Neural cell (in vitro differentiated cells): ENCODE results near the gene ENDOD1. TPM values are rescaled to one million over a fixed set of nuclear protein-coding genes. Genes with fewer than 3 reads are reported as not detected.

ENCODE experiments used
- H2AFZ ChIP-seq: fragments of 200-600, 300-800 bp; sonication (generic), shearing (Covaris generic); 2 replicates; pipeline ENCODE4 v1.6.0; 2014; ENCODE audit warnings: low read depth, mild to moderate bottlenecking, antibody characterized with exemption, low read length, moderate library complexity
- H3F3A ChIP-seq: fragments of 200-600 bp; shearing (Covaris generic); 2 replicates; pipeline ENCODE4 v1.6.1; 2016; ENCODE audit warnings: mild to moderate bottlenecking, moderate library complexity, mixed read lengths, antibody characterized with exemption, low read length; ENCODE audit not compliant: insufficient read depth, poor library complexity, severe bottlenecking
- H3K27ac ChIP-seq: fragments of 200-600, 300-800 bp; sonication (generic), shearing (Covaris generic); 2 replicates; pipeline ENCODE4 v1.5.1; 2014; ENCODE audit warnings: mild to moderate bottlenecking, low read length, moderate library complexity
- H3K27me3 ChIP-seq: fragments of 300-800, 200-600 bp; sonication (generic), shearing (Covaris generic); 2 replicates; pipeline ENCODE4 v1.6.0; 2014; ENCODE audit warnings: mild to moderate bottlenecking, low read depth, low read length, moderate library complexity; ENCODE audit not compliant: insufficient read depth
- H3K36me3 ChIP-seq: fragments of 300-800, 200-600 bp; sonication (generic), shearing (Covaris generic); 2 replicates; pipeline ENCODE4 v1.5.1; 2014; ENCODE audit warnings: mild to moderate bottlenecking, antibody characterized with exemption, low read length, moderate library complexity; ENCODE audit not compliant: insufficient read depth
- H3K4me2 ChIP-seq: fragments of 300-800, 200-600 bp; sonication (generic), shearing (Covaris generic); 2 replicates; pipeline ENCODE4 v1.6.0; 2014; ENCODE audit warnings: mild to moderate bottlenecking, low read length
- H3K4me3 ChIP-seq: fragments of 300-800, 200-600 bp; sonication (generic), shearing (Covaris generic); 2 replicates; pipeline ENCODE4 v1.5.1; 2014; ENCODE audit warnings: mild to moderate bottlenecking, low read length, moderate library complexity
- H3K79me2 ChIP-seq: fragments of 200-600 bp; shearing (Covaris generic); replicated peaks from 2 replicates; pipeline ENCODE4 v1.6.0; 2014; ENCODE audit warnings: mild to moderate bottlenecking, low read length, moderate library complexity; ENCODE audit not compliant: insufficient read depth
- H3K9ac ChIP-seq: fragments of 300-800, 200-600 bp; sonication (generic), shearing (Covaris generic); 2 replicates; pipeline ENCODE4 v1.6.1; 2016; ENCODE audit warnings: mild to moderate bottlenecking, low read length, mixed read lengths
- H3K9me2 ChIP-seq: fragments of 200-600 bp; shearing (Covaris generic); 2 replicates; pipeline ENCODE4 v1.6.1; 2016; ENCODE audit warnings: mild to moderate bottlenecking, low read length, mixed read lengths; ENCODE audit not compliant: insufficient read depth
- H3K9me3 ChIP-seq: fragments of 200-600, 300-800 bp; sonication (generic), shearing (Covaris generic); 2 replicates; pipeline ENCODE4 v1.6.1; 2016; ENCODE audit warnings: mild to moderate bottlenecking, mixed run types, low read length, moderate library complexity, mixed read lengths
- H4K20me1 ChIP-seq: fragments of 200-600 bp; shearing (Covaris generic); 2 replicates; pipeline ENCODE4 v1.6.1; 2016; ENCODE audit warnings: mild to moderate bottlenecking, mixed run types; ENCODE audit not compliant: insufficient read depth
- CTCF ChIP-seq: fragments of 450-650 bp; IDR thresholded peaks from 2 replicates; pipeline ENCODE4 v1.5.1; 2014; ENCODE audit warnings: antibody characterized with exemption, mild to moderate bottlenecking, moderate library complexity; ENCODE audit not compliant: poor library complexity, severe bottlenecking
- EP300 ChIP-seq: fragments of 450-650 bp; conservative IDR thresholded peaks from 2 replicates; pipeline ENCODE4 v1.6.1; 2014; ENCODE audit warnings: antibody characterized with exemption, mild to moderate bottlenecking, moderate library complexity; ENCODE audit not compliant: poor library complexity, severe bottlenecking
- EZH2 ChIP-seq: fragments of 200-600, 300-800 bp; shearing (Covaris generic), sonication (generic); IDR thresholded peaks from 2 replicates; pipeline ENCODE4 v1.6.1; 2014; ENCODE audit warnings: antibody characterized with exemption, low read length, borderline replicate concordance, mild to moderate bottlenecking; ENCODE audit not compliant: insufficient read depth, poor library complexity, severe bottlenecking
- MXI1 ChIP-seq: fragments of 450-650 bp; conservative IDR thresholded peaks from 2 replicates; pipeline ENCODE4 v1.6.1; 2014; ENCODE audit warnings: antibody characterized with exemption, mild to moderate bottlenecking; ENCODE audit not compliant: poor library complexity, severe bottlenecking
- POLR2AphosphoS5 ChIP-seq: IDR thresholded peaks from 2 replicates; pipeline ENCODE4 v1.6.1; 2012
- RAD21 ChIP-seq: fragments of 450-650 bp; conservative IDR thresholded peaks from 2 replicates; pipeline ENCODE4 v1.6.1; 2014; ENCODE audit warnings: antibody characterized with exemption, mild to moderate bottlenecking, moderate library complexity
- SMC3 ChIP-seq: fragments of 450-650 bp; conservative IDR thresholded peaks from 2 replicates; pipeline ENCODE4 v1.6.1; 2014; ENCODE audit warnings: antibody characterized with exemption, mild to moderate bottlenecking, moderate library complexity; ENCODE audit not compliant: poor library complexity
- TAF1 ChIP-seq: IDR thresholded peaks from 2 replicates; pipeline ENCODE4 v1.6.1; 2012; ENCODE audit warnings: low read depth
- polyA plus RNA-seq: library from polyadenylated mRNA; depleted of rRNA; stranded (reverse); fragments of >200 nt; gene quantifications from 2 replicates; pipeline ENCODE4 v1.2.3, GENCODE V29; 2014
- TF ChIP-seq, protein P1 (sequence below): IDR thresholded peaks from 2 replicates; pipeline ENCODE4 v1.6.1; 2012; ENCODE audit warnings: borderline replicate concordance

ENDOD1 gene
- polyA plus RNA-seq, 1 donor from 2014 or later = 4.9 TPM

- TF ChIP-seq RAD21 = no peak
- no peak for TF ChIP-seq EZH2
- TF ChIP-seq TAF1 = no peak
- TF ChIP-seq POLR2AphosphoS5 = no peak
- no peak for TF ChIP-seq MXI1
- no peak for TF ChIP-seq CTCF
- no peak for TF ChIP-seq SMC3
- TF ChIP-seq, protein P1, sequence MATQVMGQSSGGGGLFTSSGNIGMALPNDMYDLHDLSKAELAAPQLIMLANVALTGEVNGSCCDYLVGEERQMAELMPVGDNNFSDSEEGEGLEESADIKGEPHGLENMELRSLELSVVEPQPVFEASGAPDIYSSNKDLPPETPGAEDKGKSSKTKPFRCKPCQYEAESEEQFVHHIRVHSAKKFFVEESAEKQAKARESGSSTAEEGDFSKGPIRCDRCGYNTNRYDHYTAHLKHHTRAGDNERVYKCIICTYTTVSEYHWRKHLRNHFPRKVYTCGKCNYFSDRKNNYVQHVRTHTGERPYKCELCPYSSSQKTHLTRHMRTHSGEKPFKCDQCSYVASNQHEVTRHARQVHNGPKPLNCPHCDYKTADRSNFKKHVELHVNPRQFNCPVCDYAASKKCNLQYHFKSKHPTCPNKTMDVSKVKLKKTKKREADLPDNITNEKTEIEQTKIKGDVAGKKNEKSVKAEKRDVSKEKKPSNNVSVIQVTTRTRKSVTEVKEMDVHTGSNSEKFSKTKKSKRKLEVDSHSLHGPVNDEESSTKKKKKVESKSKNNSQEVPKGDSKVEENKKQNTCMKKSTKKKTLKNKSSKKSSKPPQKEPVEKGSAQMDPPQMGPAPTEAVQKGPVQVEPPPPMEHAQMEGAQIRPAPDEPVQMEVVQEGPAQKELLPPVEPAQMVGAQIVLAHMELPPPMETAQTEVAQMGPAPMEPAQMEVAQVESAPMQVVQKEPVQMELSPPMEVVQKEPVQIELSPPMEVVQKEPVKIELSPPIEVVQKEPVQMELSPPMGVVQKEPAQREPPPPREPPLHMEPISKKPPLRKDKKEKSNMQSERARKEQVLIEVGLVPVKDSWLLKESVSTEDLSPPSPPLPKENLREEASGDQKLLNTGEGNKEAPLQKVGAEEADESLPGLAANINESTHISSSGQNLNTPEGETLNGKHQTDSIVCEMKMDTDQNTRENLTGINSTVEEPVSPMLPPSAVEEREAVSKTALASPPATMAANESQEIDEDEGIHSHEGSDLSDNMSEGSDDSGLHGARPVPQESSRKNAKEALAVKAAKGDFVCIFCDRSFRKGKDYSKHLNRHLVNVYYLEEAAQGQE = no peak
- TF ChIP-seq EP300 = no peak
- Histone ChIP-seq H3K4me3 (no peak overlapping the region), H3K9me2 (no peaks in the 10 kb centered on the region), H3K36me3 (no peaks in the 10 kb centered on the region), H3K9ac (no peak overlapping the region), H3K27ac (no peak overlapping the region), H3K9me3 (no peaks in the 10 kb centered on the region), H3K79me2 (no peaks in the 10 kb centered on the region), H3F3A (no peaks in the 10 kb centered on the region), H2AFZ (no peak overlapping the region), H3K27me3 (peaks cover 18% of the 10 kb centered on the region), H3K4me2 (no peak overlapping the region), H4K20me1 (no peaks in the 10 kb centered on the region)
Observed at GRCh38 chr11:95152876-95153856, 63.5 kb downstream of the ENDOD1 start.

- H2AFZ ChIP-seq = no peak overlapping the region
- no peaks in the 10 kb centered on the region for H4K20me1 ChIP-seq
- H3K27ac ChIP-seq = no peak overlapping the region
- H3K9me2 ChIP-seq = no peaks in the 10 kb centered on the region
- H3K4me2 ChIP-seq = no peak overlapping the region
- H3K27me3 ChIP-seq = peaks cover 18% of the 10 kb centered on the region
- H3K9me3 ChIP-seq = no peaks in the 10 kb centered on the region
- no peaks in the 10 kb centered on the region for H3K79me2 ChIP-seq
- H3K36me3 ChIP-seq = no peaks in the 10 kb centered on the region
- no peaks in the 10 kb centered on the region for H3F3A ChIP-seq
- H3K4me3 ChIP-seq = no peak overlapping the region
- no peak overlapping the region for H3K9ac ChIP-seq
- TF ChIP-seq RAD21 = no peak
- TF ChIP-seq MXI1 = no peak
- no peak for TF ChIP-seq CTCF
- TF ChIP-seq, protein P1 = no peak
- no peak for TF ChIP-seq EZH2
- no peak for TF ChIP-seq POLR2AphosphoS5
- no peak for TF ChIP-seq EP300
- TF ChIP-seq TAF1 = no peak
Observed at GRCh38 chr11:95153857-95154246, 64.2 kb downstream of the ENDOD1 start.
